A673 (cell line): Measurements from ENCODE around the gene STAP1. TPM values are rescaled to one million over a fixed set of nuclear protein-coding genes. Genes with fewer than 3 reads are reported as not detected.

Source experiments
- BruUV-seq: library from RNA; stranded (reverse); fragments of 400-500 nt; replicated peaks from 2 replicates; lab custom pipeline; 2021; lab: Mats Ljungman, UMichigan
- CTCF ChIA-PET: fragments of 300-600 bp; sonication (Branson Sonifier 250); formaldehyde crosslinking; loops from one replicate; lab custom pipeline; 2022; ENCODE audit warnings: antibody characterized with exemption; lab: Charles Lee
- POLR2A ChIA-PET: fragments of 300-600 bp; sonication (Branson Sonifier 250); formaldehyde crosslinking; loops from one replicate; lab custom pipeline; 2022; ENCODE audit warnings: antibody characterized with exemption; ENCODE audit not compliant: low non-redundant PET; lab: Charles Lee
- DNase-seq: peaks from one replicate; pipeline ENCODE4 v3.0.0-alpha.2; 2015; ENCODE audit warnings: low spot score
- H3K27ac ChIP-seq: fragments of 200-600 bp; sonication (generic); 2 replicates; pipeline ENCODE4 v1.5.1; 2016; ENCODE audit warnings: mixed run types, low read depth, mild to moderate bottlenecking, mixed read lengths, antibody characterized with exemption, low read length; ENCODE audit not compliant: poor library complexity, severe bottlenecking
- H3K27me3 ChIP-seq: fragments of 200-600 bp; sonication (generic); replicated peaks from 2 replicates; pipeline ENCODE4 v1.6.1; 2017; ENCODE audit warnings: mixed run types, low read depth, mild to moderate bottlenecking, mixed read lengths, antibody characterized with exemption, low read length; ENCODE audit not compliant: insufficient read depth, poor library complexity
- H3K36me3 ChIP-seq: fragments of 200-600 bp; sonication (generic); 2 replicates; pipeline ENCODE4 v1.6.1; 2016; ENCODE audit warnings: mixed run types, mild to moderate bottlenecking, mixed read lengths, antibody characterized with exemption, low read length; ENCODE audit not compliant: insufficient read depth, poor library complexity, severe bottlenecking
- H3K4me1 ChIP-seq: fragments of 200-600 bp; sonication (generic); 2 replicates; pipeline ENCODE4 v1.6.1; 2017; ENCODE audit warnings: mixed run types, mild to moderate bottlenecking, mixed read lengths, antibody characterized with exemption, low read length; ENCODE audit not compliant: insufficient read depth, poor library complexity, severe bottlenecking
- H3K4me3 ChIP-seq: fragments of 200-600 bp; sonication (generic); 2 replicates; pipeline ENCODE4 v1.5.1; 2016; ENCODE audit warnings: low read depth, mixed run types, mild to moderate bottlenecking, mixed read lengths, low read length; ENCODE audit not compliant: poor library complexity, severe bottlenecking
- H3K9me3 ChIP-seq: fragments of 200-600 bp; sonication (generic); 2 replicates; pipeline ENCODE4 v1.6.1; 2016; ENCODE audit warnings: mixed run types, low read depth, mild to moderate bottlenecking, mixed read lengths, antibody characterized with exemption, low read length; ENCODE audit not compliant: poor library complexity, severe bottlenecking
- EZH2 ChIP-seq: fragments of 200-600 bp; sonication (generic); IDR thresholded peaks from 2 replicates; pipeline ENCODE4 v1.6.1; 2017; ENCODE audit warnings: borderline replicate concordance, low read depth, mild to moderate bottlenecking, mixed read lengths, antibody characterized with exemption, low read length; ENCODE audit not compliant: poor library complexity, severe bottlenecking
- intact Hi-C: fragments of 100-400 bp; cut with micrococcal nuclease; formaldehyde crosslinking; loops from one replicate; pipeline ENCODE4 v1.10.0; 2022; ENCODE audit not compliant: unreplicated experiment
- total RNA-seq: library from RNA; stranded (reverse); gene quantifications from 2 replicates; pipeline ENCODE4 v1.2.3, GENCODE V29; 2021
- TF ChIP-seq, protein P1 (sequence below): fragments of 300-800, 200-600 bp; sonication (generic); conservative IDR thresholded peaks from 2 replicates; pipeline ENCODE4 v1.5.1; 2017; ENCODE audit warnings: low read depth, mild to moderate bottlenecking, antibody characterized with exemption, low read length, moderate library complexity, mixed read lengths

STAP1 gene
- total RNA-seq, 1 experiment from 2014 or later, result not detected

DNA sequence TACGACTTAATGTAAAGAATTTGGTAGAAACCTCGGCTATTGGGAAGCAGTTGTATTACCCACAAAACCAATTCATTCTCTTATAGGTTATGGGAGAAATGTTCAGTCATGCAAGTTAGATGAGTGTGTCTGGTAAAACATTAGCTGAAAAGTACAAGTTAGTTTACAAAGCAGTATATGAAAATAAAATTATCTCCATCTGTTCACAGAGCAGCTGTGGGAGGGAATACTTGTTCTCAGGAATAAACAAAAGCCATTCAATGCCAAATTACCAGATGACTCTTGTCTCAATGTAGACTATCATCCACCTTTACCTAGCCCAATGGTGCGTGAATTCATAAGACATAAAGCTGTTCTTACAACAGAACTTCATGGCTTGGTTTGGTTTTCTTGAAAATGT is 28.6 kb downstream of the STAP1 start:
- CTCF ChIA-PET, result no interaction called here
- BruUV-seq, result no TSS peak

DNA sequence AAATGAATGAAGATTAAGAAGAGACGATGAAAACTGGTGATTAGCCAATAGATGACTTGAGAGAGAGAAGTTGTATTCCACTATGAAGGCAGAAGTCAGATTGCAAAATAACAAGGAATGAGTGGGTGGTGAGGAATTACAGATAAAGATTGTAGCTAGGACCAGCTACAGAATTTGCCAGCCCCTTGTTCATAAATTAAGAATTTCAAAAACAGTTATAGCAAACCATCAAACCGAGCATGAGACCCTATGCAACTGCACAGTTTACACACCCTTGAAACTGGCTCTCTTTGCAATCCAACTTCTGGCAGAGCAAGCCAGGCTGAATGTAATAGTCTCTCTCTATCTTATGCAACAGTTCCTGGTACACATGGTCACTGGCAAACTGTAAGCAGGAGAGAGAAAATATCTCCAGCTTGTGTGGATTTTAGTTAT is 35.2 kb downstream of the STAP1 start:
- TF ChIP-seq, protein P1, sequence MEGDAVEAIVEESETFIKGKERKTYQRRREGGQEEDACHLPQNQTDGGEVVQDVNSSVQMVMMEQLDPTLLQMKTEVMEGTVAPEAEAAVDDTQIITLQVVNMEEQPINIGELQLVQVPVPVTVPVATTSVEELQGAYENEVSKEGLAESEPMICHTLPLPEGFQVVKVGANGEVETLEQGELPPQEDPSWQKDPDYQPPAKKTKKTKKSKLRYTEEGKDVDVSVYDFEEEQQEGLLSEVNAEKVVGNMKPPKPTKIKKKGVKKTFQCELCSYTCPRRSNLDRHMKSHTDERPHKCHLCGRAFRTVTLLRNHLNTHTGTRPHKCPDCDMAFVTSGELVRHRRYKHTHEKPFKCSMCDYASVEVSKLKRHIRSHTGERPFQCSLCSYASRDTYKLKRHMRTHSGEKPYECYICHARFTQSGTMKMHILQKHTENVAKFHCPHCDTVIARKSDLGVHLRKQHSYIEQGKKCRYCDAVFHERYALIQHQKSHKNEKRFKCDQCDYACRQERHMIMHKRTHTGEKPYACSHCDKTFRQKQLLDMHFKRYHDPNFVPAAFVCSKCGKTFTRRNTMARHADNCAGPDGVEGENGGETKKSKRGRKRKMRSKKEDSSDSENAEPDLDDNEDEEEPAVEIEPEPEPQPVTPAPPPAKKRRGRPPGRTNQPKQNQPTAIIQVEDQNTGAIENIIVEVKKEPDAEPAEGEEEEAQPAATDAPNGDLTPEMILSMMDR, result no peak
- no peak for TF ChIP-seq EZH2
- CTCF ChIA-PET, result no interaction called here
- no peaks in the 10 kb centered on the region for H3K9me3 ChIP-seq
- intact Hi-C loops, result no loop called here
- H3K27me3 ChIP-seq, result no peaks in the 10 kb centered on the region
- BruUV-seq, result no TSS peak
- no peaks in the 10 kb centered on the region for H3K36me3 ChIP-seq
- no peak for DNase-seq
- POLR2A ChIA-PET, result no interaction called here
- no peak overlapping the region for H3K4me3 ChIP-seq
- H3K4me1 ChIP-seq, result no peaks in the 10 kb centered on the region
- no peak overlapping the region for H3K27ac ChIP-seq

More for the DNA sequence above, 28.6 kb downstream of the STAP1 start:
- Histone ChIP-seq H3K9me3 (no peaks in the 10 kb centered on the region), H3K4me3 (no peak overlapping the region), H3K27ac (no peak overlapping the region), H3K27me3 (no peaks in the 10 kb centered on the region), H3K36me3 (no peaks in the 10 kb centered on the region), H3K4me1 (no peaks in the 10 kb centered on the region)
- POLR2A ChIA-PET, result no interaction called here
- no peak for DNase-seq
- no peak for TF ChIP-seq EZH2
- TF ChIP-seq, protein P1, result no peak
- intact Hi-C loops, result no loop called here

DNA sequence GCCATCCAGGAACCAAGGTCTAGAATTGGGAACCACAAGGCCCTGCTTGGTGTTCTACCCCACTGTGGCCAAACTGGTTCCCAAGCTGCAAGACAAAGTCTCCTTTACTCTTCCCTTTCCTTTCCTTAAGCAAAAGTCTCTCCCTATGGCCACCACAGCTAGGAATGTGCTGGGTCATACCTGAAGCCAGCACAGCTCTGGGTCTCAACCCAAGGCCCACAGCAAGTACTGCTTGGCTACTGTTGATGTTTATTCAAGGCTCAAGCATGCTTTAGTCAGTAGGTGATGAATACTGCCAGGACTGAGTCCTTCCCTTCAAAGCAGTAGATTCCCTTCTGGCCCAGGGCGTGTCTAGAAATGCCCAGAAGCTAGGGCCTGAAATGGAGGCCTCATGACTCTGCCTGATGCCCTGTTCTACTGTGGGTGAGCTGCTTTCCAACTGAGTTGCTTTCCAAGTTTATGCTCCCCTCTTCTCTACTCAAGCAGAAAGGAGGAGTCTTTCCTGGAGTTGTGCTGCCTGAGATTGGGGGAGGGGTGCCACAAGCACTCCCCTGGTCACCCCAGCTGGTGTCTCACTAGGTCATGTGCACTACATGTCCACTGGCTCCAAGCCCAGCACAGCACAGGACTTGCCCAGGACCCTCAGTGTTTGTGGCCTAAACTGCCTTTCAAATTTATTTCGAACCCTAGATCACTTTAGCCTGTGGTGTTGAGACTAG is 44.9 kb downstream of the STAP1 start:
- H3K27me3 ChIP-seq, result no peaks in the 10 kb centered on the region
- no peaks in the 10 kb centered on the region for H3K36me3 ChIP-seq
- ChIA-PET POLR2A (no interaction called here), CTCF (no interaction called here)
- no peak for DNase-seq
- H3K27ac ChIP-seq, result no peak overlapping the region
- no peak for TF ChIP-seq EZH2
- TF ChIP-seq, protein P1, result no peak
- H3K4me1 ChIP-seq, result no peaks in the 10 kb centered on the region
- H3K9me3 ChIP-seq, result no peaks in the 10 kb centered on the region
- BruUV-seq, result no TSS peak
- intact Hi-C loops, result no loop called here
- H3K4me3 ChIP-seq, result no peak overlapping the region
